Natural killer cell (primary cell): Measurements from ENCODE around the gene TMED1. TPM values are rescaled to one million over a fixed set of nuclear protein-coding genes. Genes with fewer than 3 reads are reported as not detected.

Experiments
- ATAC-seq, 3 donors: fragments of 150-1000 bp in 2 of 3; fragments of 200-7000 bp in 1 of 3; cut with Tn5 transposase; 1 replicate in 1 of 3; 2 replicates in 2 of 3; pipeline ENCODE4 v1.10.0; 2021; ENCODE audit warnings: mild to moderate bottlenecking in 2 of 3, moderate library complexity in 2 of 3
- DNase-seq, 2 donors: peaks; one replicate each; pipeline versions ENCODE4 v3.0.0 to v3.0.0-alpha.2; 2013 to 2021; ENCODE audit warnings: mixed read lengths in 1 of 2
- H3K27ac ChIP-seq: one replicate; pipeline ENCODE4 v1.5.1; 2013; ENCODE audit warnings: mild to moderate bottlenecking, low read length
- H3K27me3 ChIP-seq: one replicate; pipeline ENCODE4 v1.6.1; 2013; ENCODE audit warnings: low read length; ENCODE audit not compliant: control insufficient read depth, insufficient read depth
- H3K36me3 ChIP-seq: one replicate; pipeline ENCODE4 v1.6.1; 2013; ENCODE audit warnings: low read length; ENCODE audit not compliant: control insufficient read depth, insufficient read depth
- H3K4me1 ChIP-seq: one replicate; pipeline ENCODE4 v1.6.1; 2013; ENCODE audit warnings: low read length; ENCODE audit not compliant: control insufficient read depth, insufficient read depth
- H3K4me3 ChIP-seq: one replicate; pipeline ENCODE4 v1.5.1; 2013; ENCODE audit warnings: low read length
- H3K9me3 ChIP-seq: one replicate; pipeline ENCODE4 v1.6.1; 2013; ENCODE audit warnings: low read length; ENCODE audit not compliant: control insufficient read depth, insufficient read depth
- H3K27ac Mint-ChIP-seq, 2 donors: one replicate each; pipeline ENCODE4 v1.8.0; 2022; ENCODE audit warnings: mild to moderate bottlenecking in 2 of 2, mixed read lengths in 2 of 2, moderate library complexity in 1 of 2
- H3K27me3 Mint-ChIP-seq, 2 donors: one replicate each; pipeline ENCODE4 v1.8.0; 2022; ENCODE audit warnings: low read depth in 2 of 2, mixed read lengths in 2 of 2
- H3K36me3 Mint-ChIP-seq: one replicate; pipeline ENCODE4 v1.8.0; 2022; ENCODE audit warnings: mixed read lengths
- H3K4me1 Mint-ChIP-seq, 2 donors: one replicate each; pipeline ENCODE4 v1.8.0; 2022; ENCODE audit warnings: mixed read lengths in 2 of 2
- H3K4me3 Mint-ChIP-seq: one replicate; pipeline ENCODE4 v1.8.0; 2022; ENCODE audit warnings: mild to moderate bottlenecking, moderate library complexity, mixed read lengths
- H3K9me3 Mint-ChIP-seq, 2 donors: one replicate each; pipeline ENCODE4 v1.8.0; 2022; ENCODE audit warnings: mixed read lengths in 2 of 2
- CTCF ChIP-seq: fragments of 200-600 bp; IDR thresholded peaks from one replicate; pipeline ENCODE4 v1.8.0; 2022; ENCODE audit warnings: antibody characterized with exemption
- WGBS: methylation state at CpG from one replicate; pipeline ENCODE4 v1.1.7; 2013; ENCODE audit warnings: missing lambda C conversion rate; ENCODE audit not compliant: insufficient coverage; 5-methylcytosine and 5-hydroxymethylcytosine counted together
- intact Hi-C: fragments of 100-400 bp; cut with micrococcal nuclease; formaldehyde crosslinking; loops from one replicate; pipeline ENCODE4 v1.14.2; 2022
- total RNA-seq, 4 donors: library from RNA; stranded (reverse); fragments of 120-200 nt in 1 of 4; gene quantifications; one replicate each; pipeline versions ENCODE4 v1.2.3 to v1.2.4, GENCODE V29; 2013 to 2022

TMED1 gene
- total RNA-seq, 3 donors from 2014 or later (not counting 1 experiment from before 2014, with no cell fraction given) = 20.5 to 27.8 (median 27.4) TPM

GRCh38 chr19:10815969-10816644 is 19.9 kb downstream of the TMED1 start:
- Histone ChIP-seq H3K27ac (peak overlapping the region; percentile 56), H3K4me3 (no peak overlapping the region), H3K9me3 (no peaks in the 10 kb centered on the region), H3K4me1 (peaks cover 63% of the 10 kb centered on the region), H3K36me3 (peaks cover 54% of the 10 kb centered on the region), H3K27me3 (no peaks in the 10 kb centered on the region)
- ATAC-seq (no peak), DNase-seq (no peak)
- Mint-ChIP-seq H3K4me1 (peaks cover 31 to 75% of the 10 kb centered on the region in 2 donors), H3K9me3 (no peaks in the 10 kb centered on the region), H3K27ac (peak overlapping the region; percentile 92 to 93), H3K36me3 (no peaks in the 10 kb centered on the region), H3K27me3 (no peaks in the 10 kb centered on the region), H3K4me3 (no peak overlapping the region)
- intact Hi-C loops = loop anchor here (1.0 kb wide), 1 partner anchor 19 kb away; no protein-coding TSS in a partner anchor
- WGBS = 91% methylated on average over 21 of the region's 21 CpGs
- TF ChIP-seq CTCF = no peak

GRCh38 chr19:10815007-10815536 is 20.9 kb downstream of the TMED1 start:
- H3K4me3 Mint-ChIP-seq = peak overlapping the region; percentile 54
- no peaks in the 10 kb centered on the region for H3K9me3 ChIP-seq
- 64% methylated on average over 9 of the region's 9 CpGs for WGBS
- H3K4me3 ChIP-seq = no peak overlapping the region
- H3K27me3 Mint-ChIP-seq = no peaks in the 10 kb centered on the region
- DNase-seq = peak in 1 of 2 donors; percentile 43
- H3K36me3 Mint-ChIP-seq = no peaks in the 10 kb centered on the region
- intact Hi-C loops = loop anchor here (1.0 kb wide), 1 partner anchor 18 kb away; no protein-coding TSS in a partner anchor
- H3K4me1 ChIP-seq = peaks cover 64% of the 10 kb centered on the region
- no peaks in the 10 kb centered on the region for H3K9me3 Mint-ChIP-seq
- peak overlapping the region; percentile 92 to 93 for H3K27ac Mint-ChIP-seq
- peaks cover 54% of the 10 kb centered on the region for H3K36me3 ChIP-seq
- peak; percentile 63 to 81 (median 64) for ATAC-seq
- H3K27ac ChIP-seq = peak overlapping the region; percentile 56
- no peak for TF ChIP-seq CTCF
- no peaks in the 10 kb centered on the region for H3K27me3 ChIP-seq
- H3K4me1 Mint-ChIP-seq = peaks cover 25 to 69% of the 10 kb centered on the region in 2 donors

DNA sequence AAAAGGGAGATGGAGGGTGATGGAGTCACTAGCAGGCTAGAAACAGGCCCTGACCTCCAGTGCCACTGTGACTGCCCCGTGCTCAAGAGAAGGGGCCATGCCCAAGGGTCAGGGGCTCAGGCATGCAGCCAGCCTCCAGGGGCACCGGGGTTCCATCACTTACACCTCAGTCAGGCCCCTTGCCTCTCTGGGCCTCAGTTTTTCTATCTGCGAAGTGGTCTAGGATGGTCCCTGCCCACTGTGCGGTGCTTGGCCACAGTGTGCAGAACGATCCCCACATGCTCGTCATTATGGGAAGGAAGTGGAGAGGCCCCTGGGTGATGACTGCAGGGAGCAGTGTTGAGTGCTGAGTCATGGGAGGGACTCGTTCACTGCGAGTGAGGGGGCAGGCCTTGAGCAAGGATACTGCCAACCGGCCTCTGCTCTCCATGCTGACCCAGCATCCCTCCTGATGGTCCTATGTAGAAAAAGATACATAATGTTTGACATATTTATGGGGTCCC is 23.1 kb downstream of the TMED1 start:
- no peaks in the 10 kb centered on the region for H3K27me3 ChIP-seq
- peak; percentile 78 to 81 (median 79) for ATAC-seq
- no peak for TF ChIP-seq CTCF
- H3K9me3 Mint-ChIP-seq = no peaks in the 10 kb centered on the region
- H3K4me3 ChIP-seq = no peak overlapping the region
- H3K27me3 Mint-ChIP-seq = no peaks in the 10 kb centered on the region
- peak overlapping the region; percentile 92 to 93 for H3K27ac Mint-ChIP-seq
- H3K27ac ChIP-seq = peak overlapping the region; percentile 55
- no peaks in the 10 kb centered on the region for H3K9me3 ChIP-seq
- H3K4me1 ChIP-seq = peaks cover 76% of the 10 kb centered on the region
- H3K36me3 Mint-ChIP-seq = peaks cover 10% of the 10 kb centered on the region
- WGBS = 28% methylated on average over 9 of the region's 9 CpGs
- intact Hi-C loops = no loop called here
- H3K4me3 Mint-ChIP-seq = peak overlapping the region; percentile 59
- DNase-seq = peak; percentile 55 to 56
- peaks cover 37 to 74% of the 10 kb centered on the region in 2 donors for H3K4me1 Mint-ChIP-seq
- H3K36me3 ChIP-seq = peaks cover 50% of the 10 kb centered on the region
